HepG2 (cell line): Measurements from ENCODE around the gene PLPPR2. TPM values are rescaled to one million over a fixed set of nuclear protein-coding genes. Genes with fewer than 3 reads are reported as not detected.

ENCODE experiments used
- ATF1 ChIP-seq: IDR thresholded peaks from 2 replicates; pipeline ENCODE4 v1.6.1; 2016; ENCODE audit warnings: mild to moderate bottlenecking, control low read depth
- ELF4 ChIP-seq: sonication (generic); formaldehyde crosslinking; IDR thresholded peaks from 2 replicates; pipeline ENCODE4 v1.5.0; 2020; ENCODE audit warnings: missing genetic modification reagents, mild to moderate bottlenecking, moderate library complexity, borderline replicate concordance
- FUBP1 ChIP-seq: sonication (generic); formaldehyde crosslinking; IDR thresholded peaks from 2 replicates; pipeline ENCODE4 v1.5.1; 2020; ENCODE audit warnings: missing genetic modification reagents, mild to moderate bottlenecking, borderline replicate concordance
- HDAC1 ChIP-seq: sonication (generic); formaldehyde crosslinking; IDR thresholded peaks from 2 replicates; pipeline ENCODE4 v1.5.1; 2020; ENCODE audit warnings: mild to moderate bottlenecking, missing genetic modification reagents
- HOXA3 ChIP-seq: sonication (generic); formaldehyde crosslinking; IDR thresholded peaks from 2 replicates; pipeline ENCODE4 v1.5.0; 2020; ENCODE audit warnings: missing genetic modification reagents
- SMYD3 ChIP-seq: sonication (generic); formaldehyde crosslinking; IDR thresholded peaks from 2 replicates; pipeline ENCODE4 v1.8.1; 2023; ENCODE audit warnings: mild to moderate bottlenecking, missing genetic modification reagents
- ZBTB43 ChIP-seq: sonication (generic); formaldehyde crosslinking; conservative IDR thresholded peaks from 2 replicates; pipeline ENCODE4 v1.4.0; 2020; ENCODE audit warnings: missing genetic modification reagents
- ZBTB7A ChIP-seq: sonication (generic); formaldehyde crosslinking; IDR thresholded peaks from 2 replicates; pipeline ENCODE4 v1.8.0; 2022; ENCODE audit warnings: mild to moderate bottlenecking, missing genetic modification reagents
- ZNF142 ChIP-seq: sonication (generic); formaldehyde crosslinking; IDR thresholded peaks from 2 replicates; pipeline ENCODE4 v1.4.0; 2020; ENCODE audit warnings: missing genetic modification reagents
- ZNF280B ChIP-seq: sonication (generic); formaldehyde crosslinking; IDR thresholded peaks from 2 replicates; pipeline ENCODE4 v1.5.0; 2020; ENCODE audit warnings: missing genetic modification reagents, mild to moderate bottlenecking, borderline replicate concordance
- ZNF552 ChIP-seq: sonication (generic); formaldehyde crosslinking; IDR thresholded peaks from 2 replicates; pipeline ENCODE4 v1.9.0; 2022; ENCODE audit warnings: missing genetic modification reagents, mild to moderate bottlenecking, borderline replicate concordance
- polyA plus RNA-seq, 8 experiments: library from polyadenylated mRNA; depleted of rRNA in 3 of 8; stranded (reverse) in 7 of 8; unstranded in 1 of 8; fragments of >200 nt; fragmentation: Illumina TruSeq in 4 of 8; extraction: Trizol in 4 of 8; gene quantifications; 2 replicates each; pipeline versions ENCODE4 v1.2.1 to v1.2.3, GENCODE V29; 2011 to 2016; ENCODE audit warnings: low read depth in 4 of 8, missing spikeins in 1 of 8, mixed read lengths in 1 of 8; ENCODE audit not compliant: insufficient read depth in 1 of 8
- total RNA-seq, 5 experiments: library from RNA; depleted of rRNA; stranded (reverse); fragments of >200 nt; fragmentation: Illumina TruSeq; extraction: Trizol; gene quantifications; 2 replicates each; pipeline ENCODE4 v1.2.3, GENCODE V29; 2016; ENCODE audit warnings: low read depth in 1 of 5
- TF ChIP-seq, protein P1 (sequence below): fragments of 450-650 bp; IDR thresholded peaks from 2 replicates; pipeline ENCODE4 v1.6.1; 2017; ENCODE audit warnings: mild to moderate bottlenecking

The PLPPR2 gene
- total and polyA plus RNA-seq, 2 of the 13 experiments (the other 11 are each of a cell fraction or from before 2014, with no cell fraction given) = 1.5 to 2.1 TPM

DNA sequence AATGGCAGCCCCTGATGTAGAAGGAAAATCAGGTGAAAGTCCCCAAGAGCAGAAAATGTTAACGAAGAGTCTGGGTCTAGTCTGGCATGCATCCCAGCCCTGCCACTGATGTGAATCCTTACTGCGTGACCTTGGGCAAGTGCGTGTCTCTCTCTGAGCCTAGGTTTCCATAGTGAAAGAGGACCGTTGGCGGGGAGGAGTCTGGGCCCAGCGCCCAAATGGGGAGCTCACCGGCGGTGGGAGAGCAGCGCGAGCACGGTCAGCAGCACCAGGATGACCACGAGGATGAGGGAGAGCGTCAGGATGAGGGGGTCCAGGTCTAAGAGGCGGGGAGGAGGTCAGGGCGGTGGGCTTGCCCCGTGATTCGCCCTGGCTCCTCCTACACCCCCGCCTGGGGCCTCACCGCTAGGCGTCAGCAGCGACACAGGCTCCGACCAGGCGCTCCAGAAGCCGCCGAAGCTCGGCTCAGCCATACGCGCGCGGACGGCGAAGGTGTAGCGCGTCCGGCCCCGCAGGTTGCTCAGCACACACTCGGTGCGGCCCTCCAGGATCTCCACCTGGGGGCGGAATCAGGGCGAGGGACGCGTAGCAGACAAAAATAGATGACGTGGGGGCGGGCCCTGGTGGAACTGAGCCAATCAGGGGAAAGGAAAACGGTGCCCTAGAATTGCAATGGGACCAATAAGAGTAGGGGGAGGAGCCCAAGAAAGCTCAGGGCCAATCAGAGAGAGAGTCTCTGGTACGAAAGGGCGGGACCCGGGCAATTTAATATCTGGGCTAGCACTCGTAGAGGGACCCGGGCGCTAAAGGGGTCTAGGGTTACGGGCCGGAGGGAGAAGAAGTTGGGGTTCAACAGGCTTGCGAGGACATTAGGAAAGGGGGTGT is 25.7 kb downstream of the PLPPR2 start (continued):
- TF ChIP-seq ZNF142 (no peak), FUBP1 (CRISPR knock-in tag) (no peak), ZNF552 (CRISPR knock-in tag) (no peak), ZBTB43 (no peak), HOXA3 (CRISPR knock-in tag) (peak; percentile 83), ZBTB7A (peak; percentile 77; the same call in 1 of the 2 replicates), ELF4 (no peak), HDAC1 (CRISPR knock-in tag) (peak; percentile 70), ZNF280B (CRISPR knock-in tag) (peak; percentile 80; the same call in 1 of the 2 replicates), ATF1 (CRISPR knock-in tag) (peak; percentile 88), SMYD3 (CRISPR knock-in tag) (0 out of 2 replicates have a peak, but pooled peaks have one; percentile 82)
- TF ChIP-seq, protein P1, sequence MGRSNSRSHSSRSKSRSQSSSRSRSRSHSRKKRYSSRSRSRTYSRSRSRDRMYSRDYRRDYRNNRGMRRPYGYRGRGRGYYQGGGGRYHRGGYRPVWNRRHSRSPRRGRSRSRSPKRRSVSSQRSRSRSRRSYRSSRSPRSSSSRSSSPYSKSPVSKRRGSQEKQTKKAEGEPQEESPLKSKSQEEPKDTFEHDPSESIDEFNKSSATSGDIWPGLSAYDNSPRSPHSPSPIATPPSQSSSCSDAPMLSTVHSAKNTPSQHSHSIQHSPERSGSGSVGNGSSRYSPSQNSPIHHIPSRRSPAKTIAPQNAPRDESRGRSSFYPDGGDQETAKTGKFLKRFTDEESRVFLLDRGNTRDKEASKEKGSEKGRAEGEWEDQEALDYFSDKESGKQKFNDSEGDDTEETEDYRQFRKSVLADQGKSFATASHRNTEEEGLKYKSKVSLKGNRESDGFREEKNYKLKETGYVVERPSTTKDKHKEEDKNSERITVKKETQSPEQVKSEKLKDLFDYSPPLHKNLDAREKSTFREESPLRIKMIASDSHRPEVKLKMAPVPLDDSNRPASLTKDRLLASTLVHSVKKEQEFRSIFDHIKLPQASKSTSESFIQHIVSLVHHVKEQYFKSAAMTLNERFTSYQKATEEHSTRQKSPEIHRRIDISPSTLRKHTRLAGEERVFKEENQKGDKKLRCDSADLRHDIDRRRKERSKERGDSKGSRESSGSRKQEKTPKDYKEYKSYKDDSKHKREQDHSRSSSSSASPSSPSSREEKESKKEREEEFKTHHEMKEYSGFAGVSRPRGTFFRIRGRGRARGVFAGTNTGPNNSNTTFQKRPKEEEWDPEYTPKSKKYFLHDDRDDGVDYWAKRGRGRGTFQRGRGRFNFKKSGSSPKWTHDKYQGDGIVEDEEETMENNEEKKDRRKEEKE = no peak
